AML-193 (cell line): ENCODE data around the gene SIVA1.
"Not testable (repeated sequence)": the region's sequence is repeated elsewhere in the genome, so short reads cannot be mapped to it uniquely, and the experiment has no call there.

Source experiments
- DNase-seq, 2 experiments: peaks; one replicate each; lab custom pipeline; 2025; lab: John Stamatoyannopoulos, UW

The SIVA1 gene

GRCh38 chr14:104721505-104722431 lies 31.2 kb upstream of the SIVA1 start:
- DNase-seq = no peak

GRCh38 chr14:104722938-104723650 lies 29.9 kb upstream of the SIVA1 start:
- DNase-seq = no peak

GRCh38 chr14:104723651-104724406 lies 29.1 kb upstream of the SIVA1 start, which contains the start of gene ADSS1:
TSS of gene ADSS1 (plus strand) at chr14:104724229. CDS start at chr14:104724271, 42 bp downstream.
- peak; percentile 29 for DNase-seq

- no peak for DNase-seq
These were observed 28.5 kb upstream of the SIVA1 start for GRCh38 chr14:104724407-104724980.

- no peak for DNase-seq
These were observed 27.8 kb upstream of the SIVA1 start for GRCh38 chr14:104724981-104725771.

- no peak for DNase-seq
These were observed 27.0 kb upstream of the SIVA1 start for GRCh38 chr14:104725772-104726548.

GRCh38 chr14:104726600-104727451 lies 26.1 kb upstream of the SIVA1 start:
- no peak for DNase-seq

GRCh38 chr14:104728631-104729030 lies 24.3 kb upstream of the SIVA1 start:
- DNase-seq = no peak

GRCh38 chr14:104729176-104729834 lies 23.6 kb upstream of the SIVA1 start:
- not testable (repeated sequence) for DNase-seq

GRCh38 chr14:104729835-104730181 lies 23.1 kb upstream of the SIVA1 start:
- DNase-seq = no peak

GRCh38 chr14:104730487-104730886 lies 22.5 kb upstream of the SIVA1 start:
- no peak for DNase-seq

GRCh38 chr14:104731320-104732294 lies 21.3 kb upstream of the SIVA1 start:
- DNase-seq = no peak

- no peak for DNase-seq
These were observed 20.6 kb upstream of the SIVA1 start for GRCh38 chr14:104732355-104732804.

GRCh38 chr14:104732931-104733681 lies 19.8 kb upstream of the SIVA1 start:
- no peak for DNase-seq

- DNase-seq = no peak
These were observed 18.8 kb upstream of the SIVA1 start for GRCh38 chr14:104734051-104734587.

GRCh38 chr14:104734601-104734990 lies 18.4 kb upstream of the SIVA1 start:
- DNase-seq = no peak
